BJ (cell line): ENCODE data around the gene GSTT2. TPM values are rescaled to one million over a fixed set of nuclear protein-coding genes. Genes with fewer than 3 reads are reported as not detected.
"Not testable (repeated sequence)": the region's sequence is repeated elsewhere in the genome, so short reads cannot be mapped to it uniquely, and the experiment has no call there.

Experiments
- CTCF ChIA-PET: fragments of 350-600 bp; formaldehyde crosslinking; extraction: SDS; loops from one replicate; lab custom pipeline; 2021; ENCODE audit warnings: antibody characterized with exemption, inconsistent platforms; lab: Yijun Ruan, JAX
- POLR2A ChIA-PET: fragments of 300-600 bp; sonication (Branson Sonifier 250); formaldehyde crosslinking; extraction: SDS; loops from one replicate; lab custom pipeline; 2021; ENCODE audit warnings: antibody characterized with exemption; lab: Charles Lee
- DNase-seq: peaks from one replicate; pipeline ENCODE4 v3.0.0-alpha.2; 2011; ENCODE audit warnings: low read depth
- H3K27me3 ChIP-seq: 2 replicates; pipeline ENCODE4 v1.6.0; 2011; ENCODE audit warnings: low read length; ENCODE audit not compliant: control insufficient read depth, insufficient read depth
- H3K36me3 ChIP-seq: 2 replicates; pipeline ENCODE4 v1.5.1; 2011; ENCODE audit warnings: low read length; ENCODE audit not compliant: control insufficient read depth, insufficient read depth
- H3K4me3 ChIP-seq: 2 replicates; pipeline ENCODE4 v1.5.1; 2011; ENCODE audit warnings: low read depth, mild to moderate bottlenecking, control low read depth, low read length
- CTCF ChIP-seq: IDR thresholded peaks from 2 replicates; pipeline ENCODE4 v1.5.1; 2011; ENCODE audit warnings: low read depth, mild to moderate bottlenecking, control low read depth, inconsistent platforms, low read length, moderate library complexity; ENCODE audit not compliant: insufficient read depth
- polyA plus RNA-seq: library from polyadenylated mRNA; depleted of rRNA; stranded (reverse); fragments of >200 nt; gene quantifications from 2 replicates; pipeline ENCODE4 v1.2.3, GENCODE V29; 2011

The GSTT2 gene
- polyA plus RNA-seq, 1 experiment, result 0.16 TPM

DNA sequence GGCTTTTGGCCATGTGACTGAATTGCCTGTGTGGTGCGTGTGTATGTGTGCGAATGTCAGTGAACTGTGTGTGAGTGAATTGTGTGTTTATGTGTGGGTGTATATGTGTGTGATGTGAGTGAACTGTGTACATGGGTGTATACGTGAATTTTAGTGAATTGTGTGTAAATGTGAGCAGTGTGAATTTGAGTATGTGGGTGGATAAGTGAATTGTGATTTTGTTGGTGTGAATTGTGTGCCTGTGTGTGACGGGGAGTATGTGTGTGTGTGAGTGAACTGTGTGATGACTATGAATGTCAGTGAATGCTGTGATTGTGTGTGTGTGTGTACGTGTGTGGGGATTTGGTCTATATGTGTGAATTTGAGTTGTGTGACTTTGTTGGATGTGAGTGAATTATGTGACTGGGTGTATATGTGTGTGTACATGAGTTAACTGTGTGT is 9.7 kb upstream of the GSTT2 start:
- no peak for TF ChIP-seq CTCF
- Histone ChIP-seq H3K4me3 (no peak overlapping the region), H3K36me3 (peaks cover 12% of the 10 kb centered on the region), H3K27me3 (no peaks in the 10 kb centered on the region)
- CTCF ChIA-PET, result no interaction called here
- DNase-seq, result no peak
- POLR2A ChIA-PET, result no interaction called here

DNA sequence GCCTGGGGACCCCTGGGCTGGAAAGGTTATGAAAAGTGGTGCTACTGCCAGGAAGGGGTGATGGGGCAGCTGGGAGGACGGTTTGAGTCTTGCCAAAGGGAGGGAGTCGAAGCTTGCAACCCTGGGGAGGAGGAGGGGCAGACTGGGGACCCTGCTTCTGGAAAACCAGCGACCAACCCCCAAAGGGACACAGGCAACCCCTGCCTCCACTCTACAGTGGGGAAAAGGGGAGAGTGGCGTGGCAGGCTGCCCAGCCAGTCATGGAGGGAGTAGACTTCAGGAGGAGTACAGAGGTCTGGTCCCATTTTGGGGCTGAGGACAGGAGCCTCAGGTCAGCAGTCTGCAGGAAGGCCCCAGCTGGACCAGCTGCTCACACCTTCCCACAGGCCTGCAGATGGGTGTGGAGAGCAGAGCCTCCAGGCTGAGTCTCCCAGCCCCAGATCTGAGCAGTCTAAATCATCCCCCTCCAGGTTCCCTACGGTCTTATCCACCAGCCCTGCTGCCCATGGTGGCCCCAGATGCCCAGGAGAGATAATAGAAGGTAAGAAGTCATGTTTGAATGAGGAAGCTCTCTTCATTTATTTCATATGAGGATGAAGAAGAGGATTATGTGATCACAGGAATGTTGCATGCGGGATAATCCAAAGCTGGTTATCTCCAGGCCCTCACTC is 9.0 kb upstream of the GSTT2 start:
- ChIA-PET POLR2A (no interaction called here), CTCF (interaction anchor here (1.0 to 1.1 kb wide), 3 partner anchors 40 to 74 kb away, joined by 3 to 4 read pairs (median 3); no protein-coding TSS in a partner anchor)
- DNase-seq, result no peak
- no peak for TF ChIP-seq CTCF
- H3K4me3 ChIP-seq, result no peak overlapping the region
- H3K27me3 ChIP-seq, result no peaks in the 10 kb centered on the region
- H3K36me3 ChIP-seq, result peaks cover 12% of the 10 kb centered on the region

GRCh38 chr22:23971927-23972326 is 8.0 kb upstream of the GSTT2 start:
- CTCF ChIA-PET, result interaction anchor here (1.1 kb wide), 1 partner anchor 75 kb away, joined by 3 read pairs; no protein-coding TSS in a partner anchor
- DNase-seq, POLR2A ChIA-PET, H3K4me3 ChIP-seq, H3K27me3 ChIP-seq: not testable (repeated sequence)
- H3K36me3 ChIP-seq, result peaks cover 12% of the 10 kb centered on the region

GRCh38 chr22:23974345-23974744 is 5.6 kb upstream of the GSTT2 start, which contains the start of gene DDT:
DDT (minus strand) TSS chr22:23974441; CDS start chr22:23974414, 27 bp downstream.
- CTCF ChIA-PET, POLR2A ChIA-PET, H3K4me3 ChIP-seq, DNase-seq, H3K27me3 ChIP-seq: not testable (repeated sequence)
- peaks cover 12% of the 10 kb centered on the region for H3K36me3 ChIP-seq

GRCh38 chr22:23974836-23975352 is 5.0 kb upstream of the GSTT2 start:
- POLR2A ChIA-PET, H3K4me3 ChIP-seq, H3K27me3 ChIP-seq, DNase-seq, CTCF ChIA-PET: not testable (repeated sequence)
- peaks cover 12% of the 10 kb centered on the region for H3K36me3 ChIP-seq

GRCh38 chr22:23977304-23977703 is 2.6 kb upstream of the GSTT2 start:
- H3K36me3 ChIP-seq, DNase-seq, H3K27me3 ChIP-seq, CTCF ChIA-PET, POLR2A ChIA-PET, H3K4me3 ChIP-seq: not testable (repeated sequence)

GRCh38 chr22:23980567-23980966 is 633 bp downstream of the GSTT2 start:
- H3K36me3 ChIP-seq, DNase-seq, H3K27me3 ChIP-seq, CTCF ChIA-PET, H3K4me3 ChIP-seq, POLR2A ChIA-PET: not testable (repeated sequence)
